ENCODE results near the gene GTF2I.
"Not testable (repeated sequence)": the region's sequence is repeated elsewhere in the genome, so short reads cannot be mapped to it uniquely, and the experiment has no call there.

GTF2I gene

DNA sequence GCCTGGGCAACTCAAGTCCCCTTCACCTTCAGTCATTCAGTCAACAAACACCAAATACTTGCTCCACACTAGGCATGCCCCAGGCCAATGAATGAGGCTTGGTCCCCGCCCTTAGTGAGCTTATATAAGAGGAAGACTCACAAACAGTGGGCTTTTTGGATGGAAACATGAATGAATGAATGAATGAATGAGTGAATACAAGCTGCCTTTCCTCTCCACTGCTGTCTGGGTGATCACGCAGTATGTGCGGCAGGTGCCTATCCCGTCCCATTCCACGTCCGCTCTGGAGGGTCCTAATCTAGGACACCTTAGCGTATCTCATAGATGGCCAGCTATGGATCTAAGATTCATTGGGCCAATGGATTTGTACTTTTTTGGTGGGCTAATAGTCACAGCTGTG is 19.8 kb upstream of the GTF2I start:
- no peak overlapping the region for H3K4me3 ChIP-seq (ENCODE audit: low read length)
- no peak overlapping the region for H3K27ac ChIP-seq (ENCODE audit: low read depth, low read length)

DNA sequence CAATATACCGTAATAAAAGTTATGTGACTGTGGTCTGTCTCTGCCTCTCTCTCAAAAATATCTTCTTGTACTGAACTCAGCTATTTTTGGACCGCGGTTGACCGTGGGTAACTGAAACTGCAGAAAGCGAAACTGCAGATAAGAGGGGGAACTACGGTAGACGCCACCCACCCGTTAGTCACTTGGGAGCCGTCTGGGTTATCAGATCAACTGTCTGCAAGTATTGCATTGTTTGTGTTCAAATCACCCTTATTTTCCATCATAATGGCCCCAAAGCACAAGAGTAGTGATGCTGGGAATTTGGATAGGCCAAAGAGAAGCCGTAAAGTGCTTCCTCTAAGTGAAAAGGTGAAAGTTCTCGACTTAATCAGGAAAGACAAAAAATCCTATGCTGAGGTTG is 7.5 kb upstream of the GTF2I start:
- not testable (repeated sequence) for H3K27ac ChIP-seq (ENCODE audit: low read depth, low read length); H3K4me1 ChIP-seq (ENCODE audit: control insufficient read depth, insufficient read depth, low read length); H3K4me3 ChIP-seq (ENCODE audit: low read length); H3K36me3 ChIP-seq (ENCODE audit: control insufficient read depth, insufficient read depth, low read length); H3K27me3 ChIP-seq (ENCODE audit: control insufficient read depth, insufficient read depth, low read length); H3K9ac ChIP-seq (ENCODE audit: low read length)

More for the DNA sequence above, 19.8 kb upstream of the GTF2I start:
- Histone ChIP-seq H3K36me3 (ENCODE audit: control insufficient read depth, insufficient read depth, low read length) (no peaks in the 10 kb centered on the region), H3K4me1 (ENCODE audit: control insufficient read depth, insufficient read depth, low read length) (peaks cover 7% of the 10 kb centered on the region), H3K9ac (ENCODE audit: low read length) (no peak overlapping the region), H3K27me3 (ENCODE audit: control insufficient read depth, insufficient read depth, low read length) (no peaks in the 10 kb centered on the region)

DNA sequence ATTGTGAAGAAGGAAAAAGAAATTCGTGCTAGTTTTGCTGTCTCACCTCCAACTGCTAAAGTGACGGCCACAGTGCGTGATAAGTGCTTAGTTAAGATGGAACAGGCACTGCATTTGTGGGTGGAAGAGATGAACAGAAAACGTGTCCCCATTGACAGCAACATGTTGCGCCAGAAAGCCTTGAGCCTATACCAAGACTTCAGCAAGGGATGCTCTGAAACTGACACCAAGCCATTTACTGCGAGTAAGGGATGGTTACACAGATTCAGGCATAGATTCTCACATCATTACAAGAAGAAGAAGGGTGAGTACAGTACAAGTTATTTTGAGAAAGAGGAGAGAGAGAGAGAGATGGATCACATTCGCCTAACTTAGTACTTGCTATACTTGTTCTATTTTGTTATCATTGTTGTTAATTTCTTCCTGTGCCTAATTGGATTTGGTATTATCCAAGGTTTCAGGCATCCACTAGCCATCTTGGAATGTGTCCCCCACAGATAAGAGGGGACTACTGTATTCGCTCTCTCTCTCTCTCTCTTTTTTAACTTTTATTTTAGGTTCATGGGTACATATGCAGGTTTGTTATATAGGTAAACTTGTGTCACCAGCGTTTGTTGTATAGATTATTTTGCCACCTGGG is 6.9 kb upstream of the GTF2I start:
- H3K27ac ChIP-seq (ENCODE audit: low read depth, low read length); H3K36me3 ChIP-seq (ENCODE audit: control insufficient read depth, insufficient read depth, low read length); H3K4me3 ChIP-seq (ENCODE audit: low read length); H3K9ac ChIP-seq (ENCODE audit: low read length); H3K27me3 ChIP-seq (ENCODE audit: control insufficient read depth, insufficient read depth, low read length); H3K4me1 ChIP-seq (ENCODE audit: control insufficient read depth, insufficient read depth, low read length): not testable (repeated sequence)

- H3K9ac ChIP-seq (ENCODE audit: low read length); H3K4me1 ChIP-seq (ENCODE audit: control insufficient read depth, insufficient read depth, low read length); H3K4me3 ChIP-seq (ENCODE audit: low read length); H3K27ac ChIP-seq (ENCODE audit: low read depth, low read length); H3K27me3 ChIP-seq (ENCODE audit: control insufficient read depth, insufficient read depth, low read length); H3K36me3 ChIP-seq (ENCODE audit: control insufficient read depth, insufficient read depth, low read length): not testable (repeated sequence)
Observed at GRCh38 chr7:74651133-74651504, 6.4 kb upstream of the GTF2I start.

GRCh38 chr7:74653686-74654181 is 3.8 kb upstream of the GTF2I start:
- Histone ChIP-seq H3K9ac (ENCODE audit: low read length) (no peak overlapping the region), H3K27ac (ENCODE audit: low read depth, low read length) (no peak overlapping the region), H3K4me3 (ENCODE audit: low read length) (no peak overlapping the region), H3K4me1 (ENCODE audit: control insufficient read depth, insufficient read depth, low read length) (no peaks in the 10 kb centered on the region), H3K36me3 (ENCODE audit: control insufficient read depth, insufficient read depth, low read length) (no peaks in the 10 kb centered on the region), H3K27me3 (ENCODE audit: control insufficient read depth, insufficient read depth, low read length) (no peaks in the 10 kb centered on the region)

DNA sequence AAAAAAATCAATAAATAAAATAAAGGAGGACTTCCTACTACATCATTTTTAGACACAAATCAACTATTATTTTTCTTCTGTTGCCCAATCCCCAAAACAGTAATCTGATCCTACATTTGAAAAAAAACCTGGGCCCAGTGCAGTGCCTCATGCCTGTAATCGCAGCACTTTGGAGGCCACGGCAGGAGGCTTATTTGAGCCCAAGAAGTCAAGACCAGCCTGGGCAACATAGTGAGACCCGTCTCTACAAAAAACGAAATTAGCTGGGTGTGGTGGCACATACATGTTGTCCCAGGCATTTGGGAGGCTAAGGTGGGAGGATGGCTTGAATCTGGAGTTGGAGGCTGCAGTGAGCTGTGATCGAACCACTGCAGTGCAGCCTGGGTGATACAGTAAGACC is 2.7 kb upstream of the GTF2I start:
- Histone ChIP-seq H3K9ac (ENCODE audit: low read length) (no peak overlapping the region), H3K4me3 (ENCODE audit: low read length) (no peak overlapping the region), H3K36me3 (ENCODE audit: control insufficient read depth, insufficient read depth, low read length) (no peaks in the 10 kb centered on the region), H3K4me1 (ENCODE audit: control insufficient read depth, insufficient read depth, low read length) (no peaks in the 10 kb centered on the region), H3K27me3 (ENCODE audit: control insufficient read depth, insufficient read depth, low read length) (no peaks in the 10 kb centered on the region), H3K27ac (ENCODE audit: low read depth, low read length) (no peak overlapping the region)

DNA sequence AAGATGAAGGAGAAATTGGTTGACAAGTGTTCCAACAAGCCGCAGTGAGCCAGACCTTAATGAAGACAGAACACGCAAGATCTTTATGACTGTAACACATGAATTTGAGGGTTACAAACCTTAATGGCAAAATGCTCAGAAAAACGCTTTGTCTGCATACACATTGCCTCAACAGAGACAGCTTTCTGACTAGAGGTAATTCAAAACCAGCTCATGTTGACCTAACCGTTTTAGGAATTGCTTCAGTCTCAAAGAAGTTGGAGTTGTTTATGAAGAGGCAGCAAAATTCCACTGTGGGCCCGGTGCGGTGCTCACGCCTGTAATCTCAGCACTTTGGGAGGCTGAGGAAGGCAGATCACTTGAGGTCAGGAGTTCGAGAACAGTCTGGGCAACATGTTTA is 2.2 kb upstream of the GTF2I start:
- H3K36me3 ChIP-seq (ENCODE audit: control insufficient read depth, insufficient read depth, low read length), result no peaks in the 10 kb centered on the region
- H3K4me1 ChIP-seq (ENCODE audit: control insufficient read depth, insufficient read depth, low read length), result no peaks in the 10 kb centered on the region
- H3K27ac ChIP-seq (ENCODE audit: low read depth, low read length), result no peak overlapping the region
- H3K9ac ChIP-seq (ENCODE audit: low read length), result no peak overlapping the region
- no peak overlapping the region for H3K4me3 ChIP-seq (ENCODE audit: low read length)
- no peaks in the 10 kb centered on the region for H3K27me3 ChIP-seq (ENCODE audit: control insufficient read depth, insufficient read depth, low read length)

DNA sequence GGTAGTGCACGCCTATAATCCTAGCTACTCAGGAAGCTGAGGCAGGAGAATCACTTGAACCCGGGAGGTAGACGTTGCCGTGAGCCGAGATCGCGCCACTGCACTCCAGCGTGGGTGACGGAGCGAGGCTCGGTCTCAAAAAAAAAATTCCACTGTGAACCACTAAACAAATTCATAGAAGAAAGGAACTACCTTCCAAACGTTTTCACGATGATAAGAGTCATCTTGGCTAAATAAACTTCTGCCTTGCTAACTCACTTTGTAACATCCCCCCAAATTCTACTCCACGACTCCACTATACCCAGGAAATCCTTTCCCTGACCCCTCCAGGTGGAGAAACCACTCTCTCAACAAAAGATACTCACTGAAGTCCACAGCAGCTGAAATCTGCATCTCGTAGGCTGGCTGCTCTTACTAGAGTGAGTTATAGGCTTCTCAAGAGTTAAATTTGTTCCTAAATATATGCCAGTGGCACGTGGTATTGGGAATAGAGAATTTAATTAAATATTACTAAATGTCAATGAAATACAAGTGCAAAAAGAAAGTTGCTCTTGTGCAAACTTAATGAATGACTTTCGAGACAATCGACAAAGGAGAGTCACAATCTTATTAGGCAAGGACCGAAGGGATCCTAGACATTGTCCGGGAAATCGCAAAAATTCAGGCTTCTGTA is 1.6 kb upstream of the GTF2I start:
- Histone ChIP-seq H3K9ac (ENCODE audit: low read length) (no peak overlapping the region), H3K4me3 (ENCODE audit: low read length) (peak overlapping the region; percentile 86), H3K4me1 (ENCODE audit: control insufficient read depth, insufficient read depth, low read length) (no peaks in the 10 kb centered on the region), H3K36me3 (ENCODE audit: control insufficient read depth, insufficient read depth, low read length) (no peaks in the 10 kb centered on the region), H3K27me3 (ENCODE audit: control insufficient read depth, insufficient read depth, low read length) (no peaks in the 10 kb centered on the region), H3K27ac (ENCODE audit: low read depth, low read length) (peak overlapping the region; percentile 48)

DNA sequence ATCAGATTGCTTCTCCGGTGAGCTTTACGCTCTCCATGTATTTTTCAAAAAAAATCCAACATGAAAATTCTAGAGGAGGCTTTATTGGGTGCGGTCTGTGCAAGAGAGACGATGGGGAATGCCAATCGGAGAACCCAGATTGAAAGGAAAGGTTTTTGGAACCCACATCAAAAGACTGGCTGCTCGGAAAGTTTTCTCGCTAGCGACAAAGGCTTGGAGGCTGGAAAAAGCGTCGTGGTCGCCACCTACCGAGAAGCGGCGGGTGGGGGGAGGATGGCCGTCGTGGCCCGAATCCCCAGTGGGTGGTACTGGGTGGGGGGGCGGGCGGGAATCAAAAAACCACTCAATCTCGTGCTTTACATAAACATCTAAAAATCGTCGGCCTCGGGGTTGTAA is 1.1 kb upstream of the GTF2I start:
- H3K4me3 ChIP-seq (ENCODE audit: low read length), result peak overlapping the region; percentile 86
- peak overlapping the region; percentile 93 for H3K27ac ChIP-seq (ENCODE audit: low read depth, low read length)
- no peaks in the 10 kb centered on the region for H3K4me1 ChIP-seq (ENCODE audit: control insufficient read depth, insufficient read depth, low read length)
- no peak overlapping the region for H3K9ac ChIP-seq (ENCODE audit: low read length)
- no peaks in the 10 kb centered on the region for H3K27me3 ChIP-seq (ENCODE audit: control insufficient read depth, insufficient read depth, low read length)
- no peaks in the 10 kb centered on the region for H3K36me3 ChIP-seq (ENCODE audit: control insufficient read depth, insufficient read depth, low read length)

DNA sequence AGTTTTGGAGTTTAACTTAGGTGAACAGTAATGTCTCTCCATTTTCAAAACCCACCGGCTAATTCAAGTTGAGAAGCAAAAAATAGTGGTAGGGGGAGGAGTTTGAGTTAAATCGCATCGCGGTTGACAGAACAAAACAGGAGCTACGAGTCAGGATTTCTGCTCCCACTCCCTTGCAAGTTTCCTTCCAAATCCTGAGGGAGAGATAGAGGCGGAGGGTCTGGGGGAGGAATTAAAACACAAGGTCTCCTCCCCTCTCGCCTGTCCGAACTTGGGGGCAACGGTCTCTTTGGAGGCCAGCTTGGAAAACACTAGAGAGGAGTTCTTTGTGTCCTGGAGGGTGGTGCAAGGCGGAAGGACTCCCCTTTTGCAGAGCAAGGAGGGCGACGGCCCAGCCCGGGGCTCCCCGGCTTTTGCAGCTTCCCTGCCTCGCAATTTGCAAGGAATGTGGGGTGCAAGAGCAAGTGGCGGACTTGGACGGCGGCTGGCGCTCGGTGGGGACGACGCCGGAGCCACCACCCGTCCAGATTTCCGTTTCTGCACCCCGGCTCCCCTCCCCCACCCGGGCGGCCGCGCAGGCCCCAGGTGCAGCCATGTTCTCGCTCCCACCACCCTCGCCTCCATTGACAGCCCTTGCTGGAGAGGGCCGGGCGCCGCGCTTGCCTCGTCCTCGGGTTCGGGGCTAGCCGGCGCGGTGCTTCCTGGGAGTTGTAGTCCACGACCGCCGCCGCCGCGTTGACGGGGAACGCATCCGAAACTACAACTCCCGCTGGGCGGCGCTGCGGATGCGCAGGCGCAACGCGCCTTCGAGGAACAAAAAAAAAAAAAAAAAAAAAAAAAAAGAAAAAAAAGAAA is 454 bp upstream of the GTF2I start:
- Histone ChIP-seq H3K27ac (ENCODE audit: low read depth, low read length) (peak overlapping the region; percentile 98), H3K4me1 (ENCODE audit: control insufficient read depth, insufficient read depth, low read length) (no peaks in the 10 kb centered on the region), H3K36me3 (ENCODE audit: control insufficient read depth, insufficient read depth, low read length) (no peaks in the 10 kb centered on the region), H3K27me3 (ENCODE audit: control insufficient read depth, insufficient read depth, low read length) (no peaks in the 10 kb centered on the region), H3K9ac (ENCODE audit: low read length) (peak overlapping the region; percentile 80), H3K4me3 (ENCODE audit: low read length) (peak overlapping the region; percentile 86)

- H3K4me1 ChIP-seq (ENCODE audit: control insufficient read depth, insufficient read depth, low read length), result no peaks in the 10 kb centered on the region
- no peaks in the 10 kb centered on the region for H3K27me3 ChIP-seq (ENCODE audit: control insufficient read depth, insufficient read depth, low read length)
- H3K9ac ChIP-seq (ENCODE audit: low read length), result peak overlapping the region; percentile 80
- H3K36me3 ChIP-seq (ENCODE audit: control insufficient read depth, insufficient read depth, low read length), result no peaks in the 10 kb centered on the region
- H3K4me3 ChIP-seq (ENCODE audit: low read length), result peak overlapping the region; percentile 83
- H3K27ac ChIP-seq (ENCODE audit: low read depth, low read length), result peak overlapping the region; percentile 98
Observed at GRCh38 chr7:74658178-74659004, 873 bp downstream of the GTF2I start.

- not testable (repeated sequence) for H3K27me3 ChIP-seq (ENCODE audit: control insufficient read depth, insufficient read depth, low read length); H3K4me1 ChIP-seq (ENCODE audit: control insufficient read depth, insufficient read depth, low read length); H3K36me3 ChIP-seq (ENCODE audit: control insufficient read depth, insufficient read depth, low read length); H3K9ac ChIP-seq (ENCODE audit: low read length)
- peak overlapping the region; percentile 20 for H3K4me3 ChIP-seq (ENCODE audit: low read length)
- peak overlapping the region; percentile 33 for H3K27ac ChIP-seq (ENCODE audit: low read depth, low read length)
Observed at GRCh38 chr7:74660202-74660601, 2.7 kb downstream of the GTF2I start.
